GM12872 (cell line): ENCODE results near the gene CACUL1.
A peak's percentile ranks its signal among the peaks of the same experiment; 100 is the strongest.

ENCODE experiments used
- CTCF ChIP-seq: IDR thresholded peaks from 3 replicates; pipeline ENCODE4 v1.5.1; 2011; ENCODE audit warnings: low read depth, mild to moderate bottlenecking, low read length, moderate library complexity; ENCODE audit not compliant: insufficient read depth

CACUL1 gene

GRCh38 chr10:118754556-118755423, at the start of gene CACUL1:
CACUL1 (minus strand) TSS chr10:118754970; CDS start chr10:118754762, 208 bp downstream.
- TF ChIP-seq CTCF: no peak

GRCh38 chr10:118804262-118804773, 49.5 kb upstream of the CACUL1 start:
- no peak for TF ChIP-seq CTCF

GRCh38 chr10:118802126-118802793, 47.5 kb upstream of the CACUL1 start:
- no peak for TF ChIP-seq CTCF

- TF ChIP-seq CTCF: 0 out of 3 replicates have a peak, but pooled peaks have one; percentile 3
These were observed 46.1 kb upstream of the CACUL1 start for GRCh38 chr10:118800920-118801319.

- no peak for TF ChIP-seq CTCF
These were observed 45.0 kb upstream of the CACUL1 start for GRCh38 chr10:118799777-118800176.

GRCh38 chr10:118798231-118798662, 43.5 kb upstream of the CACUL1 start:
- TF ChIP-seq CTCF: no peak

- TF ChIP-seq CTCF: no peak
These were observed 38.8 kb upstream of the CACUL1 start for GRCh38 chr10:118793545-118793944.
